Stimulated activated CD4-positive, alpha-beta T cell treated with anti-CD3 and anti-CD28 coated beads, Interleukin-1b, Interleukin-23, amount 100 ng/mL, for 1 hour (primary cell): ENCODE data around the gene VEGFC.

Experiments used
- DNase-seq, 2 donors: peaks; one replicate each; pipeline ENCODE4 v3.0.0-alpha.2; 2020; ENCODE audit warnings: low read depth in 2 of 2

Gene VEGFC

GRCh38 chr4:176798540-176798939, 5.8 kb upstream of the VEGFC start:
- no peak for DNase-seq

GRCh38 chr4:176795441-176795840, 2.7 kb upstream of the VEGFC start:
- no peak for DNase-seq

- DNase-seq: no peak
These were observed 1.9 kb upstream of the VEGFC start for GRCh38 chr4:176794651-176795050.

GRCh38 chr4:176794151-176794550, 1.4 kb upstream of the VEGFC start:
- no peak for DNase-seq

- no peak for DNase-seq
These were observed 411 bp upstream of the VEGFC start for GRCh38 chr4:176793060-176793605.

GRCh38 chr4:176791591-176792325, 964 bp downstream of the VEGFC start:
- no peak for DNase-seq

- no peak for DNase-seq
These were observed 2.3 kb downstream of the VEGFC start for GRCh38 chr4:176790398-176790797.

- no peak for DNase-seq
These were observed 2.8 kb downstream of the VEGFC start for GRCh38 chr4:176789955-176790354.

- DNase-seq: no peak
These were observed 3.8 kb downstream of the VEGFC start for GRCh38 chr4:176788971-176789370.

GRCh38 chr4:176788248-176788647, 4.5 kb downstream of the VEGFC start:
- no peak for DNase-seq

GRCh38 chr4:176784816-176785215, 7.9 kb downstream of the VEGFC start:
- no peak for DNase-seq

- DNase-seq: no peak
These were observed 9.9 kb downstream of the VEGFC start for GRCh38 chr4:176782794-176783193.

- DNase-seq: no peak
These were observed 10.5 kb downstream of the VEGFC start for GRCh38 chr4:176782191-176782590.

GRCh38 chr4:176781739-176782100, 11.0 kb downstream of the VEGFC start:
- DNase-seq: no peak

GRCh38 chr4:176780995-176781738, 11.6 kb downstream of the VEGFC start:
- no peak for DNase-seq

- no peak for DNase-seq
These were observed 13.3 kb downstream of the VEGFC start for GRCh38 chr4:176779421-176779820.

GRCh38 chr4:176778491-176778890, 14.2 kb downstream of the VEGFC start:
- no peak for DNase-seq

- DNase-seq: no peak
These were observed 14.7 kb downstream of the VEGFC start for GRCh38 chr4:176778063-176778462.

- no peak for DNase-seq
These were observed 17.4 kb downstream of the VEGFC start for GRCh38 chr4:176775338-176775737.

GRCh38 chr4:176774852-176775251, 17.9 kb downstream of the VEGFC start:
- DNase-seq: no peak

GRCh38 chr4:176769514-176769913, 23.2 kb downstream of the VEGFC start:
- no peak for DNase-seq

- DNase-seq: no peak
These were observed 25.5 kb downstream of the VEGFC start for GRCh38 chr4:176767183-176767582.

- no peak for DNase-seq
These were observed 29.9 kb downstream of the VEGFC start for GRCh38 chr4:176762661-176763308.
